ENCODE data around the gene GYPB.
"Not testable (repeated sequence)": the region's sequence is repeated elsewhere in the genome, so short reads cannot be mapped to it uniquely, and the experiment has no call there.

Gene GYPB

DNA sequence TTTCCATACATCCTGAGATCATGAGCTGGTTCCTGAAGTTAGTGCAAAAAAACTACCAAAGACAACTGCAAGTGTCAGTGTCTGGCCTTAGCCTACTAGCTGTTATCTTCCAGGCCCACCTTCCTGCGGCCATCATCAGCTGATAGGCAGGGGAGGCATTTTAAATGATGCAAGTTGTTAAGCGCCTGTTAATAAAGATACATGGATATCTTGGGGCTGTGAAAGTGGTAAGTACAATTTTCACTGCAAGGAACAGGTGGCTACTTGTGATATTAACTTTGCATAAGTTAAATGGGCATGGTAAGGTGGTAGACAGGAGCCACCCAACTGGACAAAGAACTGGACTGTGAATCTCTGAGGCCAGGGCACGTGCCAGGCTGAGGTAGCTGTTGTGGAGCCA is at the start of gene GYPB:
Gene GYPB (minus strand): TSS at position 104 of the 400 bp plus-strand sequence. CDS start 93 bp downstream, at position 11.
- H3K4me3 ChIP-seq; H3K36me3 ChIP-seq (replicated peaks); in situ Hi-C loops (cut with MboI; ENCODE audit: low sequenced_read_pairs); H3K9me3 ChIP-seq; DNase-seq (ENCODE audit: low spot score in 2 of 2); H3K4me1 ChIP-seq; H3K27me3 ChIP-seq (ENCODE audit: low read depth): not testable (repeated sequence)

DNA sequence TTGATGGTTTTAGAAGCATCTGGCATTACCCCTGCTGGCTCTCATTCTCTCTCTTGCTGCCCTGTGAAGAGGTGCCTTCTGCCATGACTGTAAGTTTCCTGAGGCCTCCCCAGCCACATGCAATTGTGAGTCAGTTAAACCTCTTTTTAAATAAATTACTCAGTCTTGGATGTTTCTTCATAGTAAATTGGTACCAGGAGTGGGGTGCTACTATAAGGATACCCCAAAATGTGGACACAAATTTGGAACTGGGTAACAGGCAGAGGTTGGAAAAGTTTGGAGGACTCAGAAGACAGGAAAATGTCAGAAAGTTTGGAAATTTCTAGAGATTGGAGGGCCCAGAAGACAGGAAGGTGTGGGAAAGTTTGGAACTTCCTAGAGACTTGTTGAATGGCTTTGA is 42.4 kb upstream of the GYPB start:
- H3K36me3 ChIP-seq (replicated peaks); H3K27me3 ChIP-seq (ENCODE audit: low read depth); in situ Hi-C loops (cut with MboI; ENCODE audit: low sequenced_read_pairs); DNase-seq (ENCODE audit: low spot score in 2 of 2); H3K4me3 ChIP-seq; H3K9me3 ChIP-seq; H3K4me1 ChIP-seq: not testable (repeated sequence)

DNA sequence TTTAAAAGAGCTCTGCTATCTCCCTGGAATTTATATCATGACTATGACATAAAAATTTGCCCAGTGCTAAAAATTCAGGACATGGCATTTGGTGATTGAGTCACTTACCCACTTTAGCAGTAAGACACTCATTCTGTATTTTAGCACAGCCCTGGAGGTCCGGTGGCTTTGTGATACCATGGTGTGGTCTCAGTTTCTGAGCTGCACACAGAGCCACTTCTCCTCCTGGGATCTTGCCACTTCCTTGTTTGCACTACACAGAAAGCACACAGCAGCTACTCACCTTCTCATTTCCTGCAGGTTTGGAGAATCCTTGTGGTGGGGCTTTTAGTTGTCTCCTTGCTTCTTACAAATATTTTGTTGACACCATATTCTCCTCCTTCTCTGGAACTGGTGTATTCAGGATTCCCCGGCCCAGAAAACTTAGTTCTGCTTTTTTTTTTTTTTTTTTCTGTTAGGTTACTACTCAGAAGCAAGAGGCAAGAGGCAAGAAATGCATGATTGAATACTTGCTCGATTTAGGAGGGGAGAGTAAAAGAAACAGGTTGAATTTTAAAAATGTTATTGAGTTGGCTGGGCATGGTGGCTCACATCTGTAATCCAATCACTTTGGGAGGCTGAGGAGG is 41.2 kb upstream of the GYPB start:
- in situ Hi-C loops (cut with MboI; ENCODE audit: low sequenced_read_pairs); H3K27me3 ChIP-seq (ENCODE audit: low read depth); DNase-seq (ENCODE audit: low spot score in 2 of 2); H3K4me3 ChIP-seq; H3K9me3 ChIP-seq; H3K4me1 ChIP-seq; H3K36me3 ChIP-seq (replicated peaks): not testable (repeated sequence)

DNA sequence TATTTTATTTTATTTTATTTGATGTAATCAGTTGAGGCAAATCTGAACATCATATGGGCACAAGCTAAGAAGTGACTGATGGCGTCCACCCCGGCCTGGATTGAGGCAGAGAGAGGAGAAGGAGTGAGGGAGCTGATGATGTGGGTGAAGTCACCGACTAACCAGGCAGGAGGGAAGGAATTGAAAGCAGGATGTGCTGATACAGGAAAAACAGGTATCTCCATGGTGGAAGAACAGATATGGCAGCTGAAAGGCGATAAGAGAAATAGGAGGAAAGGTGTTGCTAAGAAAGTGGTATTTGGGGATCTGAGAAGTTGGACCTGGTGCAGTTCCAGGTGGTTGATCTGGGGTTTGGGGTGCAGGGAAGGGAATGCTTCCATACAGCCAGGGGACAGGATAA is 37.6 kb upstream of the GYPB start:
- no peaks in the 10 kb centered on the region for H3K36me3 ChIP-seq (replicated peaks)
- in situ Hi-C loops (cut with MboI; ENCODE audit: low sequenced_read_pairs), result no loop called here

DNA sequence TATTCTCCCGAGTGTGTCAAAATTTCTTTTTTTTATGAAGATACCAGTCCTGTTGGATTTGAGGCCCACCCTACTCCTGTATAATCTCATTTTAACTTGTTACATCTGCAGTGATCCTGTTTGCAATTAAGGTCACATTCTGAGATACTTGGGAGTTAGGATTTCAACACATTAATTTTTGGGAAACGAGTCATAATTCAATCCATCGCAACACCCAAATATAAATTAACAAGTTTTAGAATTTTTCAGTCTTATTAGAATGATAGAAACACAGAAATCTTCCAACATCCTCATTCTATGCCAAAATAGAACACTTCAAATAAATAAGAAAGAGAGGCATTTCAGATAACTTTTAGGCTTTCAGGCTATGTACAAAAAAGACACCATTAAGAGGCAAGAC is 36.2 kb upstream of the GYPB start:
- DNase-seq (ENCODE audit: low spot score in 2 of 2); H3K9me3 ChIP-seq; H3K36me3 ChIP-seq (replicated peaks); in situ Hi-C loops (cut with MboI; ENCODE audit: low sequenced_read_pairs); H3K4me1 ChIP-seq; H3K4me3 ChIP-seq; H3K27me3 ChIP-seq (ENCODE audit: low read depth): not testable (repeated sequence)

More for the DNA sequence above, 37.6 kb upstream of the GYPB start:
- no peak for DNase-seq (ENCODE audit: low spot score in 2 of 2)
- no peaks in the 10 kb centered on the region for H3K27me3 ChIP-seq (ENCODE audit: low read depth)
- H3K4me3 ChIP-seq, result no peak overlapping the region
- H3K9me3 ChIP-seq, result no peaks in the 10 kb centered on the region
- no peaks in the 10 kb centered on the region for H3K4me1 ChIP-seq

DNA sequence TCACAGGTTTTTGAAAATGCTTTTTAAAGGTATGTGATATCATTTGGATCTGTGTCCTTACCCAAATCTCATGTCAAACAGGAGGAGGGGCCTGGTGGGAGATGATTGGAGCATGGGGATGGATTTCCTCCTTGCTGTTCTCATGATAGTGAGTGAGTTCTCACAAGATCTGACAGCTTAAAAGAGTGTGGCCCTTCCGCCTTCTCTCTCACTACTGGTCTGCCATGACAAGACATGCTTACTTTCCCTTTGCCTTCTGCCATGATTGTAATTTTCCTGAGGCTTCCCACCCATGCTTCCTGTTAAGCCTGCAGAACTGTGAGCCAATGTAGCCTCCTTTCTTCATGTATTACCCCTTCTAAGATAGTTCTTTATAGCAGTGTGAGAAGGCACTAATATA is 32.3 kb upstream of the GYPB start:
- in situ Hi-C loops (cut with MboI; ENCODE audit: low sequenced_read_pairs); H3K36me3 ChIP-seq (replicated peaks); H3K27me3 ChIP-seq (ENCODE audit: low read depth); H3K4me3 ChIP-seq; H3K9me3 ChIP-seq; H3K4me1 ChIP-seq; DNase-seq (ENCODE audit: low spot score in 2 of 2): not testable (repeated sequence)

DNA sequence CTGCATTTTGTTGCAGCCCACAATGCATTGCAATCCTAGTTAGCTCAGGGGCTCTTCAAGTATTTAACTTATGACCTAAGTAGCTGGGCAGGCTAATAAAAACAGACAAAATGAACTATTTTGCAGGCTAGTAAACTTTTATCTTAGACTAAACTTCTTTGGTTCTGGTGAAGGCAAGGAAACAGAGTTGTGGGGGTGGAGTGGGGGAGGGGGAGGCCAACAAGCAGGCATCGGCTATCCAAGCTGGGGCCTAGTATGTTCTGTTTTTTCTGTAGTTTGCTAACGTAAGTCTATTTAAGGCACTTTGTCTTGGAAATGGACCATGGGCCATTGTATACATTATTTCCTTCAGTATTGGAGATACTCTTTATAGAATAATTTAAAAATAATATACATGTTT is 31.5 kb upstream of the GYPB start:
- H3K27me3 ChIP-seq (ENCODE audit: low read depth); H3K4me3 ChIP-seq; DNase-seq (ENCODE audit: low spot score in 2 of 2); H3K4me1 ChIP-seq; H3K36me3 ChIP-seq (replicated peaks); H3K9me3 ChIP-seq; in situ Hi-C loops (cut with MboI; ENCODE audit: low sequenced_read_pairs): not testable (repeated sequence)

DNA sequence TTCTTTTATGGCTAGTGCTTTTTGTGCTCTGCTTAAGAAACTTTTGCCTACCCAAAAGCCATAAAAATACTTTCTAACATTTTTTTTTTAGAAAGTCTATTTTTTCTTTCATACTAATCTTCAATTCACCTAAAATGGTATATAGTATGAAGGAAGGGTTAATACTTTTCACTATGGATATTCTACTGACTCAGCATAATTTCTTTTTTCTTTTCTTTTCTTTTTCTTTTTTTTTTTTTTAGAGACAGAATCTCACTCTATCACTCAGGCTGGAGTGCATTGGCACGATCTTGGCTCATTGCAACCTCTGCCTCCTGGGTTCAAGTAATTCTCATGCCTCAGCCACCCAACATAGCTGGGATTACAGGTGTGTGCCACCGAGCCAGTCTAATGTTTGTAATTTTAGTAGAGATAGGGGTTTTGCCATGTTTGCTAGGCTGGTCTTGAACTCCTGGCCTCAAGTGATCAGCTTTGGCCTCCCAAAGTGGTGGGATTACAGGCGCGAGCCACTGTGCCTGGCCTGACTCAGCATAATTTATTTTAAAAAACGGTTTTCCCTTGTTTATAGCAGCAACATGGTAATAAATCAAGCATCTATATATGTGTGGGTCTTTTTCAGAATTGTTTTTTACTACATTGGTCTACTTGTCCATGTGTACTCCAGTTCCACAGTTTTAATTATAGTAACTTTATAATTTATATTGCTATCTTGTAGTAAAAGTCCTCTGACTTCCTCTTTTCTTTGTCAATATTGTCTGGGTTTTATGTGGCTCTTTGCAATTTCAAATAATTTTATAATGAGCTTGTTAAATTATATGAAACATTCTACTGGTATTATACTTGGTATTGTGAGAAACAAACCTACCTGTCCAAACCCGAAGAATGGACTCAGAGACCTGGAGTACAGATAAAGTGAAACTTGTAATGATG is 30.6 kb upstream of the GYPB start:
- H3K27me3 ChIP-seq (ENCODE audit: low read depth); H3K36me3 ChIP-seq (replicated peaks); H3K4me3 ChIP-seq; DNase-seq (ENCODE audit: low spot score in 2 of 2); H3K4me1 ChIP-seq; in situ Hi-C loops (cut with MboI; ENCODE audit: low sequenced_read_pairs); H3K9me3 ChIP-seq: not testable (repeated sequence)

DNA sequence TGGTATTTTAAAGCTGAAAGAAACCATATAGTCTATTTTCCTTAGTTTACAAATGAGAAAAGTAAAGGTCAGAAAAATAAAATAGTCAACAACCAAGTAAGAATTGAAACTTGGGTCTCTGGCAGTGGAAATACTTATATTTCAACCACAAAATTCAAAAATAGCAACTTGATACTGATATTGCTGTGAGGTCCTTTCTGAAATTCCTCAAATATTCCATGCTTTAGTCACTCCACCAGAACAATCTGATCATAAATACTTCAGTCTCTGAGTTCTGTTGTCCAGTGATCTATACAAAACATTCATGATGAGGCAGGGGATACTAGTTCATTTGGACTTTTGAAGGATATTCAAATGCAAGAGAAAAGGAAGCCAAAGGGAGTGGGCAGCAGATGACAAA is 25.8 kb upstream of the GYPB start:
- DNase-seq (ENCODE audit: low spot score in 2 of 2); H3K27me3 ChIP-seq (ENCODE audit: low read depth); in situ Hi-C loops (cut with MboI; ENCODE audit: low sequenced_read_pairs); H3K36me3 ChIP-seq (replicated peaks); H3K4me1 ChIP-seq; H3K9me3 ChIP-seq; H3K4me3 ChIP-seq: not testable (repeated sequence)

DNA sequence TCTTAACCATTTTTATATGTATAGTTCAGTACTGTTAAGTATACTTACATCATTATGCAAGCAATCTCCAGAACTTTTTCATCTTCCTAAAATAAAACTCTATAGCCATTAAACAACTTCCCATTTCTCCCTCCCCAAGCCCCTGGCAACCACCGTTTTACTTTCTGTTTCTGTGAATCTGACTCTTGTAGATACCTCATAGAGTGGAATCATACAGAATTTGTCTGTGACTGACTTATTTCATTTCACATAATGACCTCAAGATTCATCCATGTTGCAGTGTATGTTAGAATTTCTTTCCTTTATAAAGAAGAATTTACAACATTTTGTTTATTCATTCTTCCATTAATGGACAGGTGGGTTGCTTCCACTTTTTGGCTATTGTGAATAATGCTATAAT is 13.4 kb upstream of the GYPB start:
- H3K4me3 ChIP-seq; H3K36me3 ChIP-seq (replicated peaks); in situ Hi-C loops (cut with MboI; ENCODE audit: low sequenced_read_pairs); H3K27me3 ChIP-seq (ENCODE audit: low read depth); H3K4me1 ChIP-seq; DNase-seq (ENCODE audit: low spot score in 2 of 2); H3K9me3 ChIP-seq: not testable (repeated sequence)

DNA sequence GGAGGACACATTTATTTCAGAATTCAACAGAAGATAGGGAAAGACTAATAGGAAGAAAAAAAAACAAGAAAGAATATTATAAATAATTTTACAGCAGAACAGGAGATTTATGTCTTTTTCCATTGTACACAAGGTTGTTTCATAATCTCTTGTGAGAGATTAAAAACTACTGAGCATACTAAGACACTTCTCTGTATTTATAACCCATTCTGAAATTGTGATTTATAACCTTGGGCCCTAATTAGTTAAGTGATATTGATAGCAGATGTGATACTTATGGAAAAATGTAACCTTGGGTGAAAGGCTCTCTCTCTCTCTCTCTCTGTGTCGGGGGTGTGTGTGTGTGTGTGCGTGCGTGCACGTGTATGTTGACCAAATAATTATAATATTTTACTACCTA is 12.7 kb upstream of the GYPB start:
- H3K9me3 ChIP-seq; H3K4me3 ChIP-seq; DNase-seq (ENCODE audit: low spot score in 2 of 2); H3K36me3 ChIP-seq (replicated peaks); in situ Hi-C loops (cut with MboI; ENCODE audit: low sequenced_read_pairs); H3K27me3 ChIP-seq (ENCODE audit: low read depth); H3K4me1 ChIP-seq: not testable (repeated sequence)

DNA sequence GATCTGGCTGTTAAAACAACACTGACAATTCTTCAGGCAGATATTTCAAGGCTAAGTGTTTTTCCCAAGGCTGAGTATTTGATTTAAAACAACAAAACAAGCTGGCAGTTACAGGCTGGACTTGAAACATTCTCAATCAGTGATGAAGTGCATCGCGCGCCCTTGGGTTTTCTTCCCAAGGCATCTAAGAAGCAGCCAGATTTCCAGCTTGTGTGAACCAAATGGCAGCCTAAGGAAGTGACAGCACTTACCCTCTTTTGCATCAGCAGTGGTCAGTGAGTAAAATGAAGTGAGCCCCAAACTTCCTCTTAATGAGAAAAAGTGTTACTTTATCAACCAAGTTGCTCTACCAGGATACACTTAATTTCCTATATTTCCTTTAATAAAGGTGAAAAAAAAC is 12.2 kb upstream of the GYPB start:
- H3K4me1 ChIP-seq; H3K9me3 ChIP-seq; in situ Hi-C loops (cut with MboI; ENCODE audit: low sequenced_read_pairs): not testable (repeated sequence)

DNA sequence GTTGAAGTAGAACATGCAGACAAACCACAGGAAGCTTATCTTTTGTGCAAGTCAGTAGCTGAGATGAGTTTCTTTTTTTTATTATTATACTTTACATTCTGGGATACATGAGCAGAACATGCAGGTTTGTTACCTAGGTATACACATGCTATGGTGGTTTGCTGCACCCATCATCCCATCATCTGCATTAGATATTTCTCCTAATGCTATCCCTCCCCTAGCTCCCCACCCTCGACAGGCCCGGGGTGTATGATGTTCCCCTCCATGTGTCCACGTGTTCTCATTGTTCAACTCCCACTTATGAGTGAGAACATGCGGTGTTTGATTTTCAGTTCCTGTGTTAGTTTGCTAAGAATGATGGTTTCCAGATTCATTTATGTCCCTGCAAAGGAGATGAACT is 11.5 kb upstream of the GYPB start:
- DNase-seq (ENCODE audit: low spot score in 2 of 2); H3K4me3 ChIP-seq; H3K27me3 ChIP-seq (ENCODE audit: low read depth); H3K36me3 ChIP-seq (replicated peaks); H3K4me1 ChIP-seq; in situ Hi-C loops (cut with MboI; ENCODE audit: low sequenced_read_pairs); H3K9me3 ChIP-seq: not testable (repeated sequence)

More for the DNA sequence above, 12.2 kb upstream of the GYPB start:
- DNase-seq (ENCODE audit: low spot score in 2 of 2); H3K27me3 ChIP-seq (ENCODE audit: low read depth); H3K36me3 ChIP-seq (replicated peaks); H3K4me3 ChIP-seq: not testable (repeated sequence)

DNA sequence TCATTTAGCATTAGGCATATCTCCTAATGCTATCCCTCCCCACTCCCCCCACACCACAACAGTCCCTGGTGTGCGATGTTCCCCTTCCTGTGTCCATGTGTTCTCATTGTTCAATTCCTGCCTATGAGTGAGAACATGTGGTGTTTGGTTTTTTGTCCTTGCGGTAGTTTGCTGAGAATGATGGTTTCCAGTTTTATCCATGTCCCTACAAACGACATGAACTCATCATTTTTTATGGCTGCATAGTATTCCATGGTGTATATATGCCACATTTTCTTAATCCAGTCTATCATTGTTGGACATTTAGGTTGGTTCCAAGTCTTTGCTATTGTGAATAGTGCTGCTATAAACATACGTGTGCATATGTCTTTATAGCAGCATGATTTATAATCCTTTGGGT is 7.5 kb upstream of the GYPB start:
- in situ Hi-C loops (cut with MboI; ENCODE audit: low sequenced_read_pairs); H3K9me3 ChIP-seq; H3K4me3 ChIP-seq; DNase-seq (ENCODE audit: low spot score in 2 of 2); H3K27me3 ChIP-seq (ENCODE audit: low read depth); H3K4me1 ChIP-seq; H3K36me3 ChIP-seq (replicated peaks): not testable (repeated sequence)
